B cell (primary cell): ENCODE results near the gene PCBP2. TPM values are rescaled to one million over a fixed set of nuclear protein-coding genes. Genes with fewer than 3 reads are reported as not detected.

Experiments
- ATAC-seq: fragments of 200-7000 bp; cut with Tn5 transposase; one replicate; pipeline ENCODE4 v1.10.0; 2021; ENCODE audit warnings: low read depth, mild to moderate bottlenecking, moderate number of reproducible peaks, moderate library complexity
- CTCF ChIA-PET: fragments of 350-600 bp; sonication (Branson Sonifier 250); formaldehyde crosslinking; loops from one replicate; lab custom pipeline; 2021; ENCODE audit warnings: antibody characterized with exemption, inconsistent platforms; lab: Charles Lee
- POLR2A ChIA-PET: fragments of 350-600 bp; sonication (Branson Sonifier 250); formaldehyde crosslinking; loops from one replicate; lab custom pipeline; 2021; ENCODE audit warnings: antibody characterized with exemption; lab: Charles Lee
- DNase-seq: peaks from one replicate; pipeline ENCODE4 v3.0.0; 2013
- H2AFZ ChIP-seq: 2 replicates; pipeline ENCODE4 v1.6.1; 2012; ENCODE audit warnings: mild to moderate bottlenecking, low read depth, low read length; ENCODE audit not compliant: insufficient read depth, poor library complexity, severe bottlenecking
- H3K27ac ChIP-seq, 2 donors: 1 replicate in 1 of 2; 2 replicates in 1 of 2; pipeline ENCODE4 v1.5.1; 2012 to 2013; ENCODE audit warnings: low read length in 2 of 2, mild to moderate bottlenecking in 2 of 2, moderate library complexity in 1 of 2
- H3K27me3 ChIP-seq, 4 experiments: fragments of 200-600 bp in 1 of 4; sonication (generic) in 1 of 4; replicated peaks in 1 of 4; 1 replicate in 2 of 4; 2 replicates in 2 of 4; pipeline versions ENCODE4 v1.6.1 to v1.7.0; 2013 to 2016; ENCODE audit warnings: low read length in 3 of 4, mild to moderate bottlenecking in 2 of 4, mixed read lengths in 1 of 4, moderate library complexity in 1 of 4; ENCODE audit not compliant: insufficient read depth in 4 of 4, control insufficient read depth in 3 of 4; ENCODE audit errors: control extremely low read depth in 1 of 4
- H3K36me3 ChIP-seq, 2 experiments: replicated peaks in 1 of 2; 1 replicate in 1 of 2; 2 replicates in 1 of 2; pipeline versions ENCODE4 v1.6.1 to v1.7.1; 2013; ENCODE audit warnings: low read length in 1 of 2; ENCODE audit not compliant: insufficient read depth in 2 of 2, control insufficient read depth in 1 of 2; ENCODE audit errors: control extremely low read depth in 1 of 2, extremely low read depth in 1 of 2
- H3K4me1 ChIP-seq, 2 donors: fragments of 200-600 bp in 1 of 2; sonication (generic) in 1 of 2; 1 replicate in 1 of 2; 2 replicates in 1 of 2; pipeline versions ENCODE4 v1.5.1 to v1.6.1; 2013 to 2017; ENCODE audit warnings: low read length in 2 of 2; ENCODE audit not compliant: control insufficient read depth in 2 of 2, insufficient read depth in 2 of 2
- H3K4me2 ChIP-seq: replicated peaks from 2 replicates; pipeline ENCODE3; 2012; ENCODE audit warnings: mild to moderate bottlenecking, low read depth, low read length; ENCODE audit not compliant: poor library complexity, severe bottlenecking
- H3K4me3 ChIP-seq, 5 experiments: fragments of 200-600 bp in 1 of 5; sonication (generic) in 1 of 5; 1 replicate in 3 of 5; 2 replicates in 2 of 5; pipeline versions ENCODE4 v1.5.1 to v1.7.0; 2011 to 2016; ENCODE audit warnings: low read length in 4 of 5, mild to moderate bottlenecking in 4 of 5, low read depth in 2 of 5, control low read depth in 1 of 5, moderate library complexity in 1 of 5; ENCODE audit not compliant: insufficient read depth in 1 of 5; ENCODE audit errors: control extremely low read depth in 1 of 5, extremely low read depth in 1 of 5
- H3K79me2 ChIP-seq: fragments of 200-600 bp; sonication (generic); one replicate; pipeline ENCODE4 v1.6.0; 2016; ENCODE audit warnings: low read length; ENCODE audit not compliant: control insufficient read depth, insufficient read depth
- H3K9ac ChIP-seq: fragments of 200-600 bp; sonication (generic); 2 replicates; pipeline ENCODE4 v1.6.1; 2017; ENCODE audit warnings: mild to moderate bottlenecking, low read length, moderate library complexity
- H3K9me3 ChIP-seq, 3 donors: one replicate each; pipeline versions ENCODE4 v1.6.1 to v1.7.1; 2013; ENCODE audit warnings: low read length in 2 of 3; ENCODE audit not compliant: control insufficient read depth in 2 of 3, insufficient read depth in 1 of 3; ENCODE audit errors: control extremely low read depth in 1 of 3
- H4K20me1 ChIP-seq: 2 replicates; pipeline ENCODE4 v1.6.0; 2012; ENCODE audit warnings: mild to moderate bottlenecking, low read length; ENCODE audit not compliant: insufficient read depth, control insufficient read depth, poor library complexity, severe bottlenecking
- H3K27ac Mint-ChIP-seq: one replicate; pipeline ENCODE4 v1.8.0; 2021; ENCODE audit warnings: mixed read lengths
- H3K27me3 Mint-ChIP-seq: one replicate; pipeline ENCODE4 v1.8.0; 2021; ENCODE audit warnings: mixed read lengths
- H3K4me1 Mint-ChIP-seq: one replicate; pipeline ENCODE4 v1.8.0; 2021; ENCODE audit warnings: mixed read lengths
- H3K4me3 Mint-ChIP-seq: one replicate; pipeline ENCODE4 v1.8.0; 2021; ENCODE audit warnings: mixed read lengths
- H3K9me3 Mint-ChIP-seq: one replicate; pipeline ENCODE4 v1.8.0; 2022; ENCODE audit warnings: mixed read lengths; ENCODE audit not compliant: insufficient read depth
- CTCF ChIP-seq: fragments of 200-600 bp; IDR thresholded peaks from one replicate; pipeline ENCODE4 v1.8.0; 2022; ENCODE audit warnings: antibody characterized with exemption, mild to moderate bottlenecking
- EZH2 ChIP-seq: IDR thresholded peaks from 2 replicates; pipeline ENCODE4 v1.6.1; 2012; ENCODE audit warnings: borderline replicate concordance, low read depth, mild to moderate bottlenecking, moderate library complexity, low read length; ENCODE audit not compliant: insufficient read depth, poor library complexity, severe bottlenecking
- WGBS: methylation state at CpG from one replicate; pipeline ENCODE4 v1.1.5; 2013; ENCODE audit warnings: missing lambda C conversion rate; ENCODE audit not compliant: insufficient coverage; 5-methylcytosine and 5-hydroxymethylcytosine counted together
- intact Hi-C: fragments of 100-400 bp; cut with micrococcal nuclease; formaldehyde crosslinking; loops from one replicate; pipeline ENCODE4 v1.10.0; 2022
- polyA plus RNA-seq: library from polyadenylated mRNA; depleted of rRNA; stranded (reverse); fragments of >200 nt; gene quantifications from 2 replicates; pipeline ENCODE4 v1.2.3, GENCODE V29; 2012
- total RNA-seq, 2 donors: library from RNA; stranded (reverse); fragments of 120-200 nt in 1 of 2; gene quantifications; 1 replicate in 1 of 2; 2 replicates in 1 of 2; pipeline versions ENCODE4 v1.2.3 to v1.2.4, GENCODE V29; 2013 to 2022

PCBP2 gene
- total and polyA plus RNA-seq, 2 donors (not counting 1 experiment from before 2014, with no cell fraction given): 492 to 944 TPM

GRCh38 chr12:53413485-53414204 lies 38.3 kb upstream of the PCBP2 start:
- Histone ChIP-seq H4K20me1 (no peaks in the 10 kb centered on the region), H3K9me3 (no peaks in the 10 kb centered on the region), H3K4me3 (no peak overlapping the region), H3K36me3 (peaks cover 5 to 38% of the 10 kb centered on the region in 2 experiments), H3K9ac (no peak overlapping the region), H3K4me2 (no peak overlapping the region), H2AFZ (no peak overlapping the region), H3K4me1 (peaks cover 21 to 25% of the 10 kb centered on the region in 2 donors), H3K27me3 (no peaks in the 10 kb centered on the region), H3K79me2 (no peaks in the 10 kb centered on the region), H3K27ac (peak overlapping the region in 1 of 2 donors; percentile 41)
- Mint-ChIP-seq H3K27ac (peak overlapping the region; percentile 67), H3K9me3 (no peaks in the 10 kb centered on the region), H3K4me3 (no peak overlapping the region), H3K4me1 (peaks cover 47% of the 10 kb centered on the region), H3K27me3 (no peaks in the 10 kb centered on the region)
- ATAC-seq (no peak), DNase-seq (no peak)
- no peak for TF ChIP-seq EZH2
- TF ChIP-seq CTCF: no peak
- intact Hi-C loops: no loop called here
- CTCF ChIA-PET: interaction anchor here (0.8 to 7.5 kb wide), 4 partner anchors 8 to 69 kb away, joined by 3 to 70 read pairs (median 11); no protein-coding TSS in a partner anchor
- POLR2A ChIA-PET: no interaction called here
- no CpG with 5 or more reads among the region's 3 CpGs for WGBS

DNA sequence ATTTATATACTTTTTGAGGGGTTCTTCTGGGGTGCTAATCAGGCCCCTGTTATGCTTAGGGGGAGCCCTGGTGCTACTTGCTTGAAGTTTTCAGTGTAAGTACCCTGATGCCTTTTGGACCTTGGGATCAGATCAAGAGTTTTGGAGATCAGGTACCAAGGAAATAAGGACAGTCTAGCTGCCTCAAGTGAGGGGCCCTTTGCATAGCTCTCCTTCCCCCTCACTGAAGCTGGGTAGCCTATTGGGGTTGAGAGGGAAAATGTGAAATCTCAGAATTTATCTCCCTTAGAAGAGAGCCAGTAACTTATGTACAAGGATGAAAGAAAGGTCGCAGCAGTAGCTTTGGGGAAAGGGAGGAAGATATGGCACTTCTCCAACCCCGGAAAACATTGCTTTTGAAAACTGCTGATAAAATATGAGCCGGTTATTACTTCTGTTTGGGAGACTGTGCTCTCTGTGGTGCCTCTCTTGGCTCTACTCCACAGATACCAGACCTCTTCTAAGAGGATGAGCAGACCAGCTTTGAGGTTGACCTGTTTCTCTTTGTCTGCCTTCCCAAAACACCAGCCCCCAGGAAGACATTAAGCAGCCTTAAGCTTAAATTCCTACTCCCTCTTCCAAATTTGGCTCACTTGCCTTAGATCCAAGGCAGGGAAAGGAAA lies 37.0 kb upstream of the PCBP2 start:
- Histone ChIP-seq H3K4me1 (peaks cover 24 to 29% of the 10 kb centered on the region in 2 donors), H3K27me3 (no peaks in the 10 kb centered on the region), H3K27ac (no peak overlapping the region), H3K36me3 (peaks cover 5 to 28% of the 10 kb centered on the region in 2 experiments), H3K4me2 (no peak overlapping the region), H3K9ac (no peak overlapping the region), H2AFZ (no peak overlapping the region), H3K4me3 (no peak overlapping the region), H3K79me2 (no peaks in the 10 kb centered on the region), H4K20me1 (no peaks in the 10 kb centered on the region), H3K9me3 (no peaks in the 10 kb centered on the region)
- peak overlapping the region; percentile 46 for H3K27ac Mint-ChIP-seq
- WGBS: 73% methylated on average over 2 of the region's 3 CpGs
- H3K4me1 Mint-ChIP-seq: peaks cover 57% of the 10 kb centered on the region
- DNase-seq: no peak
- no peak for TF ChIP-seq EZH2
- no peak for TF ChIP-seq CTCF
- no peaks in the 10 kb centered on the region for H3K9me3 Mint-ChIP-seq
- no peak for ATAC-seq
- ChIA-PET CTCF (interaction anchor here (0.8 to 7.5 kb wide), 5 partner anchors 11 to 94 kb away, joined by 3 to 70 read pairs (median 6); no protein-coding TSS in a partner anchor), POLR2A (interaction anchor here (0.6 kb wide), 1 partner anchor 28 kb away, joined by 5 read pairs; no protein-coding TSS in a partner anchor)
- no peaks in the 10 kb centered on the region for H3K27me3 Mint-ChIP-seq
- no peak overlapping the region for H3K4me3 Mint-ChIP-seq
- intact Hi-C loops: no loop called here
